T-cell (primary cell): ENCODE results near the gene AKT1. TPM values are rescaled to one million over a fixed set of nuclear protein-coding genes. Genes with fewer than 3 reads are reported as not detected.
A peak's percentile ranks its signal among the peaks of the same experiment; 100 is the strongest.
"Not testable (repeated sequence)": the region's sequence is repeated elsewhere in the genome, so short reads cannot be mapped to it uniquely, and the experiment has no call there.

Source experiments
- ATAC-seq, 4 experiments: fragments of 200-7000 bp in 3 of 4; fragments of 150-1000 bp in 1 of 4; cut with Tn5 transposase; replicated peaks in 1 of 4; 1 replicate in 3 of 4; 2 replicates in 1 of 4; pipeline ENCODE4 v1.10.0; 2021; ENCODE audit warnings: moderate library complexity in 3 of 4, mild to moderate bottlenecking in 2 of 4, moderate number of reproducible peaks in 1 of 4
- CTCF ChIA-PET, 2 donors: fragments of 300-600 bp; sonication (Branson Sonifier 250); formaldehyde crosslinking; loops; one replicate each; lab custom pipeline; 2022; ENCODE audit warnings: antibody characterized with exemption in 2 of 2; lab: Charles Lee
- POLR2A ChIA-PET, 2 donors: fragments of 300-600 bp; sonication (Branson Sonifier 250); formaldehyde crosslinking; loops; one replicate each; lab custom pipeline; 2022; ENCODE audit warnings: antibody characterized with exemption in 2 of 2; lab: Charles Lee
- DNase-seq, 35 experiments: peaks; one replicate each; pipeline versions ENCODE4 v3.0.0 to v3.0.0-alpha.2; 2013 to 2023
- H3K27ac ChIP-seq: one replicate; pipeline ENCODE4 v1.5.1; 2013; ENCODE audit warnings: low read length
- H3K27me3 ChIP-seq, 2 experiments: replicated peaks in 1 of 2; 1 replicate in 1 of 2; 2 replicates in 1 of 2; pipeline versions ENCODE4 v1.6.1 to v1.7.0; 2013; ENCODE audit warnings: low read length in 1 of 2, mixed read lengths in 1 of 2; ENCODE audit not compliant: control insufficient read depth in 2 of 2, insufficient read depth in 2 of 2; ENCODE audit errors: extremely low read depth in 1 of 2
- H3K36me3 ChIP-seq, 2 donors: 1 replicate in 1 of 2; 2 replicates in 1 of 2; pipeline versions ENCODE4 v1.6.1 to v1.7.0; 2013; ENCODE audit warnings: low read length in 1 of 2; ENCODE audit not compliant: control insufficient read depth in 2 of 2, insufficient read depth in 1 of 2; ENCODE audit errors: extremely low read depth in 1 of 2
- H3K4me1 ChIP-seq, 2 experiments: 1 replicate in 1 of 2; 2 replicates in 1 of 2; pipeline versions ENCODE4 v1.6.1 to v1.7.0; 2013; ENCODE audit warnings: low read length in 2 of 2, mixed read lengths in 1 of 2; ENCODE audit not compliant: insufficient read depth in 2 of 2, control insufficient read depth in 1 of 2; ENCODE audit errors: extremely low read depth in 1 of 2
- H3K4me3 ChIP-seq, 2 donors: 1 replicate in 1 of 2; 2 replicates in 1 of 2; pipeline versions ENCODE4 v1.5.1 to v1.7.0; 2013; ENCODE audit warnings: mild to moderate bottlenecking in 2 of 2, low read length in 1 of 2, moderate library complexity in 1 of 2; ENCODE audit not compliant: control insufficient read depth in 1 of 2; ENCODE audit errors: extremely low read depth in 1 of 2
- H3K9me3 ChIP-seq: 2 replicates; pipeline ENCODE4 v1.7.0; 2013
- H3K27ac Mint-ChIP-seq, 2 donors: one replicate each; pipeline ENCODE4 v1.8.0; 2020 to 2021; ENCODE audit warnings: mild to moderate bottlenecking in 2 of 2, mixed read lengths in 2 of 2
- H3K27me3 Mint-ChIP-seq, 2 donors: one replicate each; pipeline ENCODE4 v1.8.0; 2021 to 2022; ENCODE audit warnings: mixed read lengths in 2 of 2
- H3K36me3 Mint-ChIP-seq: one replicate; pipeline ENCODE4 v1.8.0; 2021; ENCODE audit warnings: mixed read lengths
- H3K4me1 Mint-ChIP-seq, 3 donors: one replicate each; pipeline ENCODE4 v1.8.0; 2020 to 2022; ENCODE audit warnings: mixed read lengths in 3 of 3, mild to moderate bottlenecking in 1 of 3
- H3K4me3 Mint-ChIP-seq, 3 donors: one replicate each; pipeline ENCODE4 v1.8.0; 2020 to 2022; ENCODE audit warnings: mild to moderate bottlenecking in 3 of 3, mixed read lengths in 3 of 3, moderate library complexity in 3 of 3
- H3K9me3 Mint-ChIP-seq, 3 donors: one replicate each; pipeline ENCODE4 v1.8.0; 2020 to 2022; ENCODE audit warnings: mixed read lengths in 3 of 3
- WGBS: methylation state at CpG from one replicate; pipeline ENCODE4 v1.1.5; 2013; ENCODE audit warnings: missing lambda C conversion rate; ENCODE audit not compliant: insufficient coverage; 5-methylcytosine and 5-hydroxymethylcytosine counted together
- total RNA-seq, 35 experiments: library from RNA in 6 of 35; stranded (reverse) in 6 of 35; fragments of 120-200 nt in 1 of 35; gene quantifications; one replicate each; pipeline versions ENCODE4 v1.2.1 to v1.2.4 and lab custom pipeline; 2013 to 2026

Gene AKT1
- total RNA-seq, 5 donors from 2014 or later (not counting 1 experiment from before 2014, with no cell fraction given) = 68.4 to 113 (median 99.7) TPM

DNA sequence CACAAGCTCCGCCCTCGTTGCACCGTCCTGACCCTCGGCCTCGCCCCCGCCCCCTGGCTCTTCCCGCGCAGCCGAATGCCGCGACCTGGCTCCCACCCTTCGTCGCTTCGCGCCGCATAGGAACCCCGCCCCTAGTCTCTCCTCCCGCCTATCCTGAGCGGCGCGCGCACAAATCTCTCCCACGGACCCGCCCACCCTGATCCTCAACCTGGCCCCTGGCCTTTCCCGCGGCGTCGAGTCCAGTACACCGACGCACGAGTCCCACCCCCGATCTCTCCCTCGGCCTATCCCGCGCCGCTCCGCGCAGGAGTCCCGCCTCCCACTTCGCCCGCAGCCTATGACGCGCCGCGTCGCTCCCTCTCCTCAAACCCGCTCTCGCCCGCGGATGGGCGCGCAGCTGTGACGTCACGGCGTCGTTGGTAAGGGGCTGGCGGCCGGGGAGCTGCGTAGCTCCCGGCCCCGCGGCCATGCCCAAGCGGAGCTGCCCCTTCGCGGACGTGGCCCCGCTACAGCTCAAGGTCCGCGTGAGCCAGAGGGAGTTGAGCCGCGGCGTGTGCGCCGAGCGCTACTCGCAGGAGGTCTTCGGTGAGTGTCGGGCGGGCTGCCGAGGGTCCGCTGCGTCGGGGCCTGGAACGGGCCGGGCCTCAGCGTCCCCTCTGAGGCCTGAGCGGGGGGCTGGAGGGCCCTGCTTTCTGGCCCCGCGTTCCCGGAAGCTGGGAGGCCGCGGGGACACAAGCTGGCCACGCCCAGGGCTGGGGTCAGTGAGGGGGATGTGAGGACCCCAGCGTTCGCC, 42.6 kb downstream of the AKT1 start, which contains the start of gene SIVA1:
Gene SIVA1 (plus strand): TSS at position 413 of the 793 bp plus-strand sequence. CDS start 55 bp downstream, at position 468.
- peaks cover 39 to 45% (median 40%) of the 10 kb centered on the region in 3 donors for H3K4me1 Mint-ChIP-seq
- H3K9me3 Mint-ChIP-seq = no peaks in the 10 kb centered on the region
- DNase-seq = peak; percentile 97 to 100 (median 99)
- ChIA-PET POLR2A (interaction anchor here (0.8 to 1.3 kb wide), 2 partner anchors 11 to 17 kb away, joined by 3 to 4 read pairs; no protein-coding TSS in a partner anchor), CTCF (interaction anchor here (0.6 to 1.7 kb wide), 11 partner anchors 10 to 618 kb away, joined by 3 to 11 read pairs (median 4); partner anchors contain the start of gene ADSS1 (in 1 of the 2))
- peaks cover 0 to 27% of the 10 kb centered on the region in 2 donors for H3K36me3 ChIP-seq
- H3K4me3 ChIP-seq = peak within 1 kb of the TSS; percentile 76 to 86
- peaks cover 10 to 49% of the 10 kb centered on the region in 2 experiments for H3K4me1 ChIP-seq
- peaks cover 0 to 7% of the 10 kb centered on the region in 2 experiments for H3K27me3 ChIP-seq
- no peaks in the 10 kb centered on the region for H3K9me3 ChIP-seq
- peak within 1 kb of the TSS; percentile 88 to 93 (median 90) for H3K4me3 Mint-ChIP-seq
- peak; percentile 89 to 92 (median 92) for ATAC-seq
- peak within 1 kb of the TSS; percentile 70 for H3K27ac ChIP-seq
- peaks cover 10% of the 10 kb centered on the region for H3K36me3 Mint-ChIP-seq
- WGBS = under 1% methylated on average over 94 of the region's 95 CpGs
- H3K27ac Mint-ChIP-seq = peak within 1 kb of the TSS; percentile 84 to 93
- no peaks in the 10 kb centered on the region for H3K27me3 Mint-ChIP-seq

DNA sequence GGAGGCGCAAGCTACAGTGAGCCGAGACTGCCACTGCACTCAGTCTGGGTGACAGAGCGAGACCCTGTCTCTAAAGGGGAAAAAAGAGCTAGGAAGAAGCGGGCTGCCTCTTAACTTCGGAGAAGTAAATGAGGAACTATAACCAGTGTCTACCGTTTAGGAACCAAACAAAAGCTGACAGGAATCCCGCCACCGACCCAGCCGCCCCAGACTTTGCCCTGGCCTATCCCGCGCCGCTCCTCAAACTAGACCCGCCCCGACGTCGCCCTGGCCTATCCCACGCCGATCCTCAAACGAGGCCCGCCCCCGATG, 43.2 kb downstream of the AKT1 start:
- ATAC-seq = no peak
- peaks cover 10 to 48% of the 10 kb centered on the region in 2 experiments for H3K4me1 ChIP-seq
- POLR2A ChIA-PET = interaction anchor here (0.8 to 1.3 kb wide), 2 partner anchors 12 to 18 kb away, joined by 3 to 4 read pairs; no protein-coding TSS in a partner anchor
- H3K4me3 Mint-ChIP-seq = peak overlapping the region; percentile 88 to 93 (median 90)
- peaks cover 0 to 22% of the 10 kb centered on the region in 2 donors for H3K36me3 ChIP-seq
- peaks cover 0 to 11% of the 10 kb centered on the region in 2 experiments for H3K27me3 ChIP-seq
- 1% methylated on average over 21 of the region's 21 CpGs for WGBS
- H3K9me3 ChIP-seq = no peaks in the 10 kb centered on the region
- no peak for DNase-seq
- H3K9me3 Mint-ChIP-seq = no peaks in the 10 kb centered on the region
- peaks cover 7% of the 10 kb centered on the region for H3K36me3 Mint-ChIP-seq
- H3K27ac ChIP-seq = peak overlapping the region; percentile 65
- peak overlapping the region; percentile 74 to 86 for H3K4me3 ChIP-seq
- H3K27ac Mint-ChIP-seq = peak overlapping the region; percentile 84 to 93
- H3K4me1 Mint-ChIP-seq = peaks cover 35 to 45% (median 39%) of the 10 kb centered on the region in 3 donors
- CTCF ChIA-PET = interaction anchor here (0.6 to 1.7 kb wide), 9 partner anchors 10 to 619 kb away, joined by 3 to 11 read pairs (median 4); partner anchors contain the start of gene ADSS1 (in 1 of the 2)
- no peaks in the 10 kb centered on the region for H3K27me3 Mint-ChIP-seq

DNA sequence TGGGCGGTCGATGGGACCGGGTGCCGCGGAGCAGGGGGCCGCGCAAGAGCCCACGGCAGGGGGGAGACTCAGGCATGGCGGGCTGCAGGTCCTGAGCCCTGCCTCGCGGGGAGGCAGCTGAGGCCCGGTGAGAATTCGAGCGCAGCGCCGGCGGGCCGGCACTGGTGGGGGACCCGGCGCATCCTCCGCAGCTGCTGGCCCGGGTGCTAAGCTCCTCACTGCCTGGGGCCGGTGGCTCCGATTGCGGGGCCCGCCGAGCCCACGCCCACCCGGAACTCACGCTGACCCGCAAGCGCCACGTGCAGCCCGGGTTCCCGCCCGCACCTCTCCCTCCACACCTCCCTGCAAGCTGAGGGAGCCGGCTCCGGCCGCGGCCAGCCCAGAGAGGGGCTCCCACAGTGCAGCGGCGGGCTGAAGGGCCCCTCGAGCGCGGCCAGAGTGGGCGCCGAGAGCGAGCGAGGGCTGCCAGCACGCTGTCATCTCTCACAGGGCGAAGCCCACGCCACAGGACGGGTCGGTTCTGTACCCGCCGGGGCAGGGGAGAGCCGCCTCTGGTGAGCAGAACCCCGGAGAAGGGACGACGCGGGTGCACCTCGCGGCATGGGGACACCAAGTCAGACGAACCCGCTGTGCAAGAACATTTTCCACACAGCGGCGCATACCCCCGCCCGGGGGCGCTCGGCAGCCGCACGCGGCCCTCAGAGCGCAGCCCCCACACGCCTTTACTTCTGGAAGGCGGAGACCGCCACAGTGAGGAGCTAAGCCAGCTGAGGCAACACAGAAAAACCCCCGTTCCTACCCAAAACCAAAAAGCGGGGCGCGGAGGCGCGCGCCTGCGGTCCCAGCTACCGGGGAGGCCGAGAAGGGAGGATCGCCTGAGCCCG, 43.8 kb downstream of the AKT1 start:
- POLR2A ChIA-PET = interaction anchor here (0.8 to 1.3 kb wide), 2 partner anchors 12 to 19 kb away, joined by 3 to 4 read pairs; no protein-coding TSS in a partner anchor

DNA sequence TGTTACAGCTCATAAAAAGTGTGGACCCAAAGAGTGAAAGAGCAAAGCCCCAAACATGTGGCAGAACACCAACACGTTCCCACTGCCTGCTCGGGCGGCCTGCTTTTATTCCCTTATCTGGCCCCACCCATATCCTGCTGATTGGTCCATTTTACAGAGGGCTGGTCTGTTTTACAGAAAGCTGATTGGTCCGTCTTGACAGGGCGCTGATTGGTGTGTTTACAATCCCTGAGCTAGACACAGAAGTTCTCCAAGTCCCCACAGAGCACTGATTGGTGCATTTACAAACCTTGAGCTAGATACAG, 44.8 kb downstream of the AKT1 start:
- peak overlapping the region in 2 of 3 donors; percentile 24 to 47 for H3K4me3 Mint-ChIP-seq
- peaks cover 10 to 39% of the 10 kb centered on the region in 2 experiments for H3K4me1 ChIP-seq
- H3K36me3 ChIP-seq, H3K27ac Mint-ChIP-seq, POLR2A ChIA-PET, H3K9me3 Mint-ChIP-seq, H3K27me3 Mint-ChIP-seq, H3K9me3 ChIP-seq, H3K4me3 ChIP-seq, H3K36me3 Mint-ChIP-seq, DNase-seq, ATAC-seq, H3K27ac ChIP-seq: not testable (repeated sequence)
- CTCF ChIA-PET = interaction anchor here in 1 of 2 donors (0.6 to 1.1 kb wide), 2 partner anchors 18 to 659 kb away, joined by 3 to 4 read pairs; no protein-coding TSS in a partner anchor
- H3K4me1 Mint-ChIP-seq = peaks cover 22 to 39% (median 25%) of the 10 kb centered on the region in 3 donors
- WGBS = 83% methylated on average over 3 of the region's 5 CpGs
- H3K27me3 ChIP-seq = peaks cover 0 to 11% of the 10 kb centered on the region in 2 experiments

More for the DNA sequence above, 43.8 kb downstream of the AKT1 start:
- DNase-seq = peak in 8 of 35 experiments; percentile 5 to 21 (median 16)
- Histone ChIP-seq H3K4me1 (peaks cover 10 to 42% of the 10 kb centered on the region in 2 experiments), H3K9me3 (no peaks in the 10 kb centered on the region), H3K27me3 (peaks cover 0 to 11% of the 10 kb centered on the region in 2 experiments), H3K27ac (peak overlapping the region; percentile 65), H3K36me3 (peaks cover 0 to 16% of the 10 kb centered on the region in 2 donors), H3K4me3 (peak overlapping the region; percentile 74 to 86)
- Mint-ChIP-seq H3K36me3 (peaks cover 3% of the 10 kb centered on the region), H3K4me3 (peak overlapping the region; percentile 88 to 93 (median 90)), H3K4me1 (peaks cover 29 to 40% (median 34%) of the 10 kb centered on the region in 3 donors), H3K27ac (peak overlapping the region; percentile 84 to 93), H3K27me3 (no peaks in the 10 kb centered on the region), H3K9me3 (no peaks in the 10 kb centered on the region)
- CTCF ChIA-PET = interaction anchor here (0.6 to 1.7 kb wide), 8 partner anchors 11 to 756 kb away, joined by 3 to 11 read pairs (median 4); partner anchors contain the start of gene ADSS1 (in 1 of the 2)
- WGBS = 70% methylated on average over 47 of the region's 90 CpGs
- ATAC-seq = no peak

DNA sequence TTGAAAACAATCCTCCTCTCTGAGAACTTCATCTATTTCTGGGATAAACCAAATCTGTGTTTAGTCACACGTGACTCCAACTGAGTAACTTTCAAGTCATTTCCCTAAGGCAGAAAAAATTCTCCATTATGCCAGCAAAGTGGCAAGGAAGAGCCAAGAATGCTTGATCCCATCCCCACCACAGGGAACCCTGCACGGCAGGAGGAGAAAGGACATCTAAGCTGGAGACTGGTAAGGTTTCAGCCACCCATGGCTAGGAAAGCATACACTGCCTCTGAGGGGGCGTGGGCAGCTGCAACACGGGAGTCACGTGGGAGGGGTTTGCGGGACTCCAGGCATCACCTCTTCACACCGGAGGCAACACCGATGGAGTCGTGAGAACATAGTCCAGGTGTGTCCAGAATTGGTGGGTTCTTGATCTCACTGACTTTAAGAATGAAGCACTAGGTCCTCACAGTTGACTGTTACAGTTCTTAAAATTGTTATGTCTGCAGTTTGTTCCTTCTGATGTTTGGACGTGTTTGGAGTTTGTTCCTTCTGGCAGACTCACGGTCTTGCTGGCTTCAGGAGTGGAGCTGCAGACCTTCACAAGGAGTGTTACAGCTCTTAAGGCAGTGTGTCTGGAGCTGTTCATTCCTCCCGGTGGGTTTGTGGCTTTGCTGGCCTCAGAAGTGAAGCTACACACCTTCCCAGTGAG, 45.3 kb downstream of the AKT1 start:
- ChIA-PET CTCF (interaction anchor here in 1 of 2 donors (0.6 to 1.1 kb wide), 2 partner anchors 18 to 659 kb away, joined by 3 to 4 read pairs; no protein-coding TSS in a partner anchor), POLR2A (no interaction called here)
- Histone ChIP-seq H3K27ac (no peak overlapping the region), H3K4me3 (no peak overlapping the region), H3K27me3 (peaks cover 0 to 11% of the 10 kb centered on the region in 2 experiments), H3K4me1 (peaks cover 10 to 35% of the 10 kb centered on the region in 2 experiments), H3K9me3 (no peaks in the 10 kb centered on the region), H3K36me3 (peaks cover 0 to under 1% of the 10 kb centered on the region in 2 donors)
- H3K27me3 Mint-ChIP-seq = no peaks in the 10 kb centered on the region
- H3K4me1 Mint-ChIP-seq = peaks cover 18 to 35% (median 21%) of the 10 kb centered on the region in 3 donors
- no peak for DNase-seq
- H3K36me3 Mint-ChIP-seq = no peaks in the 10 kb centered on the region
- no peaks in the 10 kb centered on the region for H3K9me3 Mint-ChIP-seq
- ATAC-seq = no peak
- H3K27ac Mint-ChIP-seq = peak overlapping the region in 1 of 2 donors; percentile 34
- WGBS = 81% methylated on average over 11 of the region's 12 CpGs
- H3K4me3 Mint-ChIP-seq = peak overlapping the region in 1 of 3 donors; percentile 4
